SK-N-SH (cell line): Measurements from ENCODE around the gene CDH2. TPM values are rescaled to one million over a fixed set of nuclear protein-coding genes. Genes with fewer than 3 reads are reported as not detected.

Experiments used
- CTCF ChIA-PET: fragments of 300-600, 350-600 bp; formaldehyde crosslinking; extraction: SDS; loops from one replicate; lab custom pipeline; 2021; lab: Yijun Ruan, JAX
- POLR2A ChIA-PET: fragments of 350-600 bp; sonication (Branson Sonifier 250); formaldehyde crosslinking; extraction: SDS; loops from one replicate; lab custom pipeline; 2020; ENCODE audit warnings: antibody characterized with exemption, inconsistent platforms; lab: Yijun Ruan, JAX
- DNase-seq: peaks from one replicate; pipeline ENCODE4 v3.0.0; 2012
- H2AFZ ChIP-seq: fragments of 200-600 bp; sonication (generic); 2 replicates; pipeline ENCODE4 v1.8.1; 2016; ENCODE audit warnings: antibody characterized with exemption, mild to moderate bottlenecking, low read depth
- H3F3A ChIP-seq: fragments of 200-600 bp; sonication (generic); replicated peaks from 2 replicates; pipeline ENCODE3; 2016; ENCODE audit warnings: antibody characterized with exemption, mild to moderate bottlenecking; ENCODE audit not compliant: insufficient read depth
- H3K27ac ChIP-seq, 2 experiments: fragments of 200-500 bp in 1 of 2; fragments of 200-600 bp in 1 of 2; sonication (Bioruptor generic) in 1 of 2; sonication (generic), shearing (Covaris generic) in 1 of 2; 2 replicates each; pipeline versions ENCODE4 v1.5.1 to v1.6.1; 2014 to 2016; ENCODE audit warnings: low read depth in 2 of 2, inconsistent platforms in 1 of 2, low read length in 1 of 2, mild to moderate bottlenecking in 1 of 2, mixed read lengths in 1 of 2
- H3K27me3 ChIP-seq: fragments of 200-600 bp; sonication (generic), shearing (Covaris generic); 2 replicates; pipeline ENCODE4 v1.6.1; 2016; ENCODE audit warnings: mixed run types; ENCODE audit not compliant: insufficient read depth
- H3K36me3 ChIP-seq, 2 experiments: fragments of 200-500 bp in 1 of 2; fragments of 200-600 bp in 1 of 2; sonication (Bioruptor generic) in 1 of 2; sonication (generic) in 1 of 2; replicated peaks in 1 of 2; 2 replicates each; pipeline versions ENCODE3 to v1.5.1; 2014 to 2016; ENCODE audit warnings: low read length in 1 of 2, mild to moderate bottlenecking in 1 of 2; ENCODE audit not compliant: insufficient read depth in 2 of 2, control insufficient read depth in 1 of 2
- H3K4me1 ChIP-seq, 2 experiments: fragments of 200-500 bp in 1 of 2; fragments of 200-600 bp in 1 of 2; sonication (Bioruptor generic) in 1 of 2; sonication (generic), shearing (Covaris generic) in 1 of 2; 2 replicates each; pipeline versions ENCODE4 v1.5.1 to v1.6.1; 2014 to 2016; ENCODE audit warnings: low read depth in 1 of 2, low read length in 1 of 2, mixed run types in 1 of 2; ENCODE audit not compliant: insufficient read depth in 2 of 2, control insufficient read depth in 1 of 2
- H3K4me2 ChIP-seq: fragments of 200-600 bp; sonication (generic), shearing (Covaris generic); 2 replicates; pipeline ENCODE4 v1.6.1; 2017; ENCODE audit warnings: mixed run types
- H3K4me3 ChIP-seq, 2 experiments: fragments of 200-500 bp in 1 of 2; fragments of 200-600 bp in 1 of 2; sonication (Bioruptor generic) in 1 of 2; sonication (generic), shearing (Covaris generic) in 1 of 2; 2 replicates each; pipeline versions ENCODE4 v1.5.1 to v1.8.1; 2014 to 2016; ENCODE audit warnings: low read depth in 2 of 2, inconsistent platforms in 1 of 2, low read length in 1 of 2, mild to moderate bottlenecking in 1 of 2, mixed read lengths in 1 of 2, moderate library complexity in 1 of 2
- H3K79me2 ChIP-seq: fragments of 200-600 bp; sonication (generic); 2 replicates; pipeline ENCODE4 v1.8.1; 2017; ENCODE audit warnings: mild to moderate bottlenecking; ENCODE audit not compliant: insufficient read depth
- H3K9ac ChIP-seq: fragments of 200-600 bp; sonication (generic); 2 replicates; pipeline ENCODE4 v1.6.1; 2017; ENCODE audit warnings: mixed run types
- H3K9me2 ChIP-seq: fragments of 200-600 bp; sonication (generic); 2 replicates; pipeline ENCODE4 v1.6.1; 2017; ENCODE audit warnings: mixed run types
- H3K9me3 ChIP-seq: fragments of 200-600 bp; sonication (generic); 2 replicates; pipeline ENCODE4 v1.6.1; 2017; ENCODE audit warnings: mixed run types, mild to moderate bottlenecking, moderate library complexity
- H4K20me1 ChIP-seq: fragments of 200-600 bp; sonication (generic); 2 replicates; pipeline ENCODE4 v1.6.1; 2017; ENCODE audit warnings: mild to moderate bottlenecking, mixed run types; ENCODE audit not compliant: insufficient read depth
- CHD2 ChIP-seq: fragments of 150-350 bp; IDR thresholded peaks from 2 replicates; pipeline ENCODE4 v1.6.1; 2018; ENCODE audit warnings: low read length; ENCODE audit not compliant: partially characterized antibody
- CTCF ChIP-seq: fragments of 200-600 bp; sonication (generic); IDR thresholded peaks from 2 replicates; pipeline ENCODE4 v1.6.1; 2017; ENCODE audit warnings: antibody characterized with exemption, mild to moderate bottlenecking, moderate library complexity
- ELF1 ChIP-seq: IDR thresholded peaks from 2 replicates; pipeline ENCODE4 v1.4.0; 2012
- EZH2phosphoT487 ChIP-seq: fragments of 200-600 bp; sonication (generic); IDR thresholded peaks from 2 replicates; pipeline ENCODE4 v1.6.1; 2017; ENCODE audit warnings: low read depth, mixed run types, mild to moderate bottlenecking, antibody characterized with exemption, moderate library complexity, borderline replicate concordance
- FOXM1 ChIP-seq: IDR thresholded peaks from 2 replicates; pipeline ENCODE4 v1.4.0; 2012; ENCODE audit warnings: low read depth, mild to moderate bottlenecking
- GABPA ChIP-seq: IDR thresholded peaks from 2 replicates; pipeline ENCODE4 v1.4.0; 2012; ENCODE audit warnings: low read depth, mild to moderate bottlenecking
- IRF3 ChIP-seq: fragments of 150-350 bp; IDR thresholded peaks from 2 replicates; pipeline ENCODE4 v1.6.1; 2016; ENCODE audit warnings: mild to moderate bottlenecking, low read depth, low read length
- JUND ChIP-seq: IDR thresholded peaks from 2 replicates; pipeline ENCODE4 v1.4.0; 2012
- MAX ChIP-seq: IDR thresholded peaks from 2 replicates; pipeline ENCODE4 v1.4.0; 2012; ENCODE audit warnings: low read depth
- MXI1 ChIP-seq: IDR thresholded peaks from 2 replicates; pipeline ENCODE4 v1.6.1; 2012; ENCODE audit warnings: mild to moderate bottlenecking, low read depth, low read length, improper control_type of control experiment
- NFIC ChIP-seq: IDR thresholded peaks from 2 replicates; pipeline ENCODE4 v1.4.0; 2012; ENCODE audit warnings: borderline replicate concordance
- PBX3 ChIP-seq: IDR thresholded peaks from 2 replicates; pipeline ENCODE4; 2012
- POLR2AphosphoS5 ChIP-seq: IDR thresholded peaks from 2 replicates; pipeline ENCODE4 v1.6.1; 2012; ENCODE audit warnings: low read depth, low read length
- REST ChIP-seq: IDR thresholded peaks from 2 replicates; pipeline ENCODE4 v1.6.1; 2012; ENCODE audit warnings: mild to moderate bottlenecking, low read depth, low read length, moderate library complexity
- SIN3A ChIP-seq: IDR thresholded peaks from 2 replicates; pipeline ENCODE4 v1.6.1; 2012; ENCODE audit warnings: low read depth, mild to moderate bottlenecking, low read length, moderate library complexity, borderline replicate concordance
- TEAD4 ChIP-seq: IDR thresholded peaks from 2 replicates; pipeline ENCODE4 v1.4.0; 2012; ENCODE audit warnings: mild to moderate bottlenecking, borderline replicate concordance; ENCODE audit not compliant: insufficient read depth
- WGBS: methylation state at CpG from one replicate; pipeline ENCODE4 v1.1.6; 2017; ENCODE audit warnings: low lambda C conversion rate; 5-methylcytosine and 5-hydroxymethylcytosine counted together
- polyA plus RNA-seq, 3 experiments: library from polyadenylated mRNA; depleted of rRNA; stranded (reverse); fragments of >200 nt; gene quantifications; 2 replicates each; pipeline ENCODE4 v1.2.3, GENCODE V29; 2012

Gene CDH2
- polyA plus RNA-seq, 1 of the 3 experiments (the other 2 are of a cell fraction) = 146 TPM

GRCh38 chr18:28099237-28099636 lies 77.7 kb downstream of the CDH2 start:
- no peak for DNase-seq
- TF ChIP-seq MXI1 (no peak), PBX3 (no peak), REST (no peak), JUND (no peak), CHD2 (no peak), EZH2phosphoT487 (no peak), TEAD4 (no peak), NFIC (no peak), POLR2AphosphoS5 (no peak), IRF3 (no peak)
- TF ChIP-seq, all 33 proteins: peak for 0
- H3K36me3 ChIP-seq = peaks cover 24 to 67% of the 10 kb centered on the region in 2 experiments
- POLR2A ChIA-PET = no interaction called here
- no peak overlapping the region for H3K9ac ChIP-seq
- peak overlapping the region in 1 of 2 experiments; percentile 3; a peak in 1 of 4 replicates for H3K27ac ChIP-seq
- H3K4me2 ChIP-seq = no peak overlapping the region
- no peaks in the 10 kb centered on the region for H3K9me2 ChIP-seq
- 0 out of 2 replicates have a peak, but pooled peaks cover 7% of the 10 kb centered on the region for H3K9me3 ChIP-seq
- H4K20me1 ChIP-seq = 0 out of 2 replicates have a peak, but pooled peaks cover 4% of the 10 kb centered on the region
- CTCF ChIA-PET = no interaction called here
- H2AFZ ChIP-seq = no peak overlapping the region
- peaks cover 27% of the 10 kb centered on the region for H3F3A ChIP-seq
- no peaks in the 10 kb centered on the region for H3K27me3 ChIP-seq
- no peak overlapping the region for H3K4me3 ChIP-seq
- H3K4me1 ChIP-seq = peaks cover 0 to 3% of the 10 kb centered on the region in 2 experiments; a peak in 2 of 4 replicates
- peaks cover 96% of the 10 kb centered on the region for H3K79me2 ChIP-seq

- Histone ChIP-seq H3K4me2 (no peak overlapping the region), H3K27me3 (no peaks in the 10 kb centered on the region), H3K27ac (peak overlapping the region in 1 of 2 experiments; percentile 42; a peak in 2 of 4 replicates), H3K79me2 (peaks cover 100% of the 10 kb centered on the region), H4K20me1 (no peaks in the 10 kb centered on the region; the same call in 1 of the 2 replicates), H2AFZ (no peak overlapping the region), H3F3A (peaks cover 27% of the 10 kb centered on the region), H3K36me3 (peaks cover 16 to 72% of the 10 kb centered on the region in 2 experiments), H3K4me1 (peaks cover 3 to 6% of the 10 kb centered on the region in 2 experiments; a peak in 3 of 4 replicates), H3K9ac (no peak overlapping the region), H3K9me2 (no peaks in the 10 kb centered on the region)
- POLR2A ChIA-PET = no interaction called here
- 93% methylated on average over 4 of the region's 4 CpGs for WGBS
- TF ChIP-seq GABPA = no peak
- TF ChIP-seq ELF1 = no peak
- no peak for TF ChIP-seq MAX
- TF ChIP-seq SIN3A = no peak
- TF ChIP-seq NFIC = no peak
- TF ChIP-seq REST = no peak
- no peak for TF ChIP-seq CTCF
- no peak for TF ChIP-seq FOXM1
- TF ChIP-seq, all 33 proteins: peak for 0
- CTCF ChIA-PET = no interaction called here
- Histone ChIP-seq H3K4me3 (no peak overlapping the region), H3K9me3 (0 out of 2 replicates have a peak, but pooled peaks cover 7% of the 10 kb centered on the region)
- no peak for DNase-seq
These were observed 81.3 kb downstream of the CDH2 start for GRCh38 chr18:28095631-28096030.
